Esophagus squamous epithelium (tissue), 4 donors: ENCODE results near the gene FBXO31.

ENCODE experiments used
- POLR2A ChIP-seq, 4 donors: fragments of 450-650 bp; IDR thresholded peaks; one replicate each; pipeline ENCODE4 v1.6.1; 2017; ENCODE audit warnings: antibody characterized with exemption in 4 of 4, mild to moderate bottlenecking in 4 of 4, moderate library complexity in 3 of 4
- TF ChIP-seq, protein P1 (sequence below), 6 experiments: fragments of 450-650 bp in 4 of 6; fragments of 200-600 bp in 2 of 6; sonication (generic) in 2 of 6; IDR thresholded peaks; one replicate each; pipeline ENCODE4 v1.5.1; 2016 to 2019; ENCODE audit warnings: antibody characterized with exemption in 6 of 6, mild to moderate bottlenecking in 4 of 6, moderate library complexity in 4 of 6

DNA sequence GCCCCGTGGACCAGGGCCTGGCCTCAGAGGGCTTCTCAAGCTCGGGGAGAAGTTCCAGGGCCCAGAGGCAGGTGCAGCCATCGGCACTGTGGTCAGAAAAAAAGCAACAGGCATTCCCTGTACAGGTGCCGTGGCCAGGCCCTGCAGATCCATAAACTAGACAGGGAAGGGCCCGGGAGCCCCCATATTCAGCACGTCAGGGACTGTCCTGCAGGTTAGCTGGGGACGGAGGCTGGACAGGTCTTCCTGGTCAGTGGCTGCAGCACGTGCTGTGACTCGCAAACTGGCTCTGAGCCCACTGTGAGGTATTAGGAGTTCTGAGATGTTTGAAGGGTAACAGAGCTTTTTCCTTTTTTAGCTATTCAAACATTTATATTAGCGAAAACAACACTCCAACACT lies 51.4 kb downstream of the FBXO31 start:
- TF ChIP-seq, protein P1, sequence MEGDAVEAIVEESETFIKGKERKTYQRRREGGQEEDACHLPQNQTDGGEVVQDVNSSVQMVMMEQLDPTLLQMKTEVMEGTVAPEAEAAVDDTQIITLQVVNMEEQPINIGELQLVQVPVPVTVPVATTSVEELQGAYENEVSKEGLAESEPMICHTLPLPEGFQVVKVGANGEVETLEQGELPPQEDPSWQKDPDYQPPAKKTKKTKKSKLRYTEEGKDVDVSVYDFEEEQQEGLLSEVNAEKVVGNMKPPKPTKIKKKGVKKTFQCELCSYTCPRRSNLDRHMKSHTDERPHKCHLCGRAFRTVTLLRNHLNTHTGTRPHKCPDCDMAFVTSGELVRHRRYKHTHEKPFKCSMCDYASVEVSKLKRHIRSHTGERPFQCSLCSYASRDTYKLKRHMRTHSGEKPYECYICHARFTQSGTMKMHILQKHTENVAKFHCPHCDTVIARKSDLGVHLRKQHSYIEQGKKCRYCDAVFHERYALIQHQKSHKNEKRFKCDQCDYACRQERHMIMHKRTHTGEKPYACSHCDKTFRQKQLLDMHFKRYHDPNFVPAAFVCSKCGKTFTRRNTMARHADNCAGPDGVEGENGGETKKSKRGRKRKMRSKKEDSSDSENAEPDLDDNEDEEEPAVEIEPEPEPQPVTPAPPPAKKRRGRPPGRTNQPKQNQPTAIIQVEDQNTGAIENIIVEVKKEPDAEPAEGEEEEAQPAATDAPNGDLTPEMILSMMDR (IDR thresholded peaks at IDR 0.05), result no peak
- TF ChIP-seq POLR2A (IDR thresholded peaks at IDR 0.05), result no peak
